AG08396 (cell line): Measurements from ENCODE around the gene RBMX2.
"Not testable (repeated sequence)": the region's sequence is repeated elsewhere in the genome, so short reads cannot be mapped to it uniquely, and the experiment has no call there.

Experiments
- DNase-seq: peaks from one replicate; pipeline ENCODE4 v3.0.0; 2012; ENCODE audit warnings: low spot score, mixed read lengths

The RBMX2 gene, protein sequence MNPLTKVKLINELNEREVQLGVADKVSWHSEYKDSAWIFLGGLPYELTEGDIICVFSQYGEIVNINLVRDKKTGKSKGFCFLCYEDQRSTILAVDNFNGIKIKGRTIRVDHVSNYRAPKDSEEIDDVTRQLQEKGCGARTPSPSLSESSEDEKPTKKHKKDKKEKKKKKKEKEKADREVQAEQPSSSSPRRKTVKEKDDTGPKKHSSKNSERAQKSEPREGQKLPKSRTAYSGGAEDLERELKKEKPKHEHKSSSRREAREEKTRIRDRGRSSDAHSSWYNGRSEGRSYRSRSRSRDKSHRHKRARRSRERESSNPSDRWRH

DNA sequence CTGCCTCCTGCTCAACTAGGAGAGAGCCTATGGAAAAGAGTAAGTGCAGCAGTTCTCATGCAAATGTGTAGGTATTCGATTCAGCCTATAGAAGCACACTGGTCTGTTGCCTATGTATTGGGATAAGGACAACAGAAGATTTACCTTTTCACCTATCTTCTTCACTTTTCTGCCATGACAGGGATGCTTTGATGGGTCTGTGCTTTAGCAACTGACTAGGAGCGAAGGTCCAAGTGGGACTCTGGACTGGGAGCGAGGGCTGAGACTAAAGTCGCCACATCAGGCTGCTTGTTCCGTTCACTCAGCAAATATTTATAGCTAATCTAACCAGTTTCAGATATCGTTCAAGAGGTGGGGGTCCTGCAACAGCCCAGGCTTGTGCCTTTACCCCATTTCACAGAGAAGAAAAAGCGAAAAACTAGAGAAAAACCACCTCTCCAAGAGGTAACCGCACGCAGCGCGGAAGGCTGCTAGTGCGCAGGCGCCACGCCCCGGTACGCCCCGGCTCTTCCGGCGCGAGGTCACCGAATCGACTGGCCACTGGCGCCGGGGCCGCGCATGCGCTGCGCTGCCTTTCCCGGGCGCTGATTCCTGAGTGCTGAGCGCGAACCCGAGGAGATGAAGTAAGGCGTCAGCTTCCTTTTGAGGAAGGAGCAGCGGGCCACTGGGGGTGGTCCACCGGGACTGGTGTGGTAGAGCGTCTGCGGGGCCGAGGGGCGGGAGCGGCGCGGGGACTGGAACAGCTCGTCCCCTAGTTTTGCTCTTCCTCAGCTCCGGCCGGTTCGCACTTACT is at the start of gene RBMX2:
RBMX2 (plus strand) TSS at position 573 of the 793 bp plus-strand sequence; CDS start at position 619, 46 bp downstream.
- peak; percentile 96 for DNase-seq

DNA sequence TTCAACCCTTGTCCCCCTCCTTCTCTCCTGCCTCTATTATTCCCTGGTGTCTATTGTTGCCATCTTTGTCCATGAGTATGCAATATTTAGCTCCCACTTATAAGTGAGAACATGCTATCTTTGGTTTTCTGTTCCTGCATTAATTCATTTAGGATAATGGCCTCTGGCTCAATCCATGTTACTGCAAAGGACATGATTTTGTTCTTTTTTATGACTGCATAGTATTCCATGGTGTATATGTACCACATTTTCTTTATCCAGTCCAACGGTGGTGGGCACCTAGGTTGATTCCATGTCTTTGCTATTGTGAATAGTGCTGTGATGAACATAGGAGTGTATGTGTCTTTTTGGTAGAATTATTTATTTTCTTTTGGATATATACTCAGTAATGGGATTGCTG is 49.7 kb upstream of the RBMX2 start:
- not testable (repeated sequence) for DNase-seq

DNA sequence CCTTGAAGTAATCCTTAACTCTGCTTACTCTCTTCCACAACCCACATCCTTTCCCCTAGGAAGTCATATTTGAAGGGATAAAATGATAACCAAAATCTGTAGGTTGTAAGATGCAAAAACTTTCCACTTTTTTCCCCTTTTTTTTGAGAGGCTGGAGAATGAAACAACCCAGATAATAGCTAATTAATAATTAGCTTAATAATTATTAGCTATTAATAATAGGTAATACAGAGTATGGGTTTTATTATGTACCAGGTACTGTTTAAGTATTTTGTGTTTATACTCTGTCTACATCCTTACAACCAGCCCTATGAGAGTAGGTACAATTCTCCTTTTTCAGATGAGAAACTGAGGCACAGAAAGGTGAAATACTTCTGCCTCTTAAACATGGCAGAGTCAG is 25.7 kb upstream of the RBMX2 start:
- no peak for DNase-seq

DNA sequence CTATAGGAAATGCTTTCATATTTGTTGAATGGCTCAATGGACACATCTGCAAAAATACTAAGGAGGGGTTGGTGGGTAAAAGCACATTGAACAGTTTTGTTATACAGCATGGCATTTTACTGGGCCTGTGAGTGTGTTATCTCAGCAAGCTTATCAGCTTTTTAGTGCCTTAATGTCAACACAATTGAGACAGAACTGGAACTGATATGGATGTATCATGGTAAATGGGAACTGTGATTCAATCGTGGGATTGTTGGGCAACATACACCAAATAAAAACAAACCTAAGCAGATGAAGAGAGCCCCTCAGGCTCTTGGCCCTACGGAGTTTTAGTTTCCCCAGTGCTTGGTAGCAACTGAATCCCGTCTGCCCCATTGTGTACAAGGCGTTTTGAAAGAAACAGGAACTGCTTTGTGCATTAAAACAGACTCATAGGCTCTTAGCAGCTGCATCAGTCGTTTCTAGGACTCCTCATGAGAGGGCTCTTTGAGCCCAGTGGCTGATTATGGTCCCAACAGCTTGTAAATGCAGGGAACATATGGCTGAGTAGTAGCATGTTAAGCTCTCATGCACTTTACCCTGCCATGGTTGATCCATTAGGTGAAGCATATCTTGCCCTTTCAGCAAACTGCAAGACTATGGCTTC is 23.6 kb upstream of the RBMX2 start:
- DNase-seq = no peak

DNA sequence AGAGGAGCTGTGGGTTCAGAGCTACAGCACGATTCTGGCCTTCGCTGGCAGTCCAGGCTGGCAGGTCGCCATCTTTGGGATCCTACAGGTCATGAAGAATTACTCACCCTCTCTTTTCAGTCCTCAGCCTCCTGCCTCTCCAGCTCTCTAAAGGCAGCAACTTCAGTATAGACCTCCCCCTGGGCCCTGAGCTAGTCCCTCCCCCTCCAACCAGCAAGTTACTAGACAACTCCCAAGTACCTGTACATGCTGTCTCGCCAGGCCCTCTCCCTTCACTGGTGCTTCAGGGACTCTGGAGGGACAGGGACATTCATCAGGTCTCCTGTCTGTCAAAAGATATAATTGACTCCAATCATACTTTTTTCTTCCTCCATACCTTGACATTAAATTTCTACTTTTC is 16.3 kb upstream of the RBMX2 start, which contains the start of gene GPR119:
GPR119 (minus strand) TSS at position 155 of the 400 bp plus-strand sequence. CDS start 227 bp downstream, outside the sequence.
- no peak for DNase-seq

DNA sequence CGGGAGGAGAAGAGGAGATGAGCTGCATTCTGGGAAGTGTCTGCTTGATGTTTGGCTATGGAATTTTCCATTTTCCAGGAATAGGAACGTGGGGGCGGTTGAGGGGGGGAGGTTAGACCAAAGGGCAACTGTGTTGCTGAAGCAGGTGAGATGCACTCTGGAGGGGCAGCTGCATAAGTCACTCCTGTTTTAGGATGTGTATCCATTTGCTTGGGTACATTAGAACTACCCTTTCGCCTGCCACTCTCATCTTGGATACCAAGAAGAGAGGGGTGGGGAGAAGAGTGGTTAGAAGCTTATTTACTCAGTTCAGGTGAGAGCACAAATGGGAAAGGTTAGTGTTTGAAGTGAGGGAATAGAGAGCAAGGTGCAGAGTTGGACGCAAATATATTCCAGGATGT is 15.4 kb upstream of the RBMX2 start:
- DNase-seq = no peak

DNA sequence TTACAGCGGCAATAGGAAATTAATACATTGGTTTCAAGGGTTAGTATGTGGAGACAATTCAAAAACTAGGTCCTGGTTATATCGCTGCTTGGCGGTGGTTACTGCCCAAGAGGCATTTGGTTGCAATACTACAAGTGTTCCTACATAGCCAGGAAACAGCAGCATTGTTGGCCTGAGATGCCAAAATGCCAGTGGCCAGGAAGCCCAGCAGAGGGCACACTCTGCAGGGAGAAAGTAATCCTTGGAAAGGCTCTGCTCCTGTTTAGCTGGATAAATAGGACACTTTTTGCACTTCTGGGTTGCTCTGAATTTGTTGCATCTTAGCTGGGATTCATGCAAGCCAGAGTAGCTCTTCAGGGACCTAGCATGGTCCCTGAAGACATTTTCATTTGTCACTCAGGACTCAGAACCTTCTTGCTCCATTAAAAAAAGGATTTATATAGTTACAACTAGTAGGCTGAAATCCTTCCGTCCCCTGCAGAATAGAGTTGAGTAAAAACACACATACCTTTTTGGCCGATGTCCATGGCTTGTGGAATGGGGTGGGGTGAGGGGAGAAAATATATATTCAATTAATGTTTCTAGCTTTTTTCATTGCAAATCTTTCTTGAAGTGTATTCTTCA is 8.2 kb upstream of the RBMX2 start:
- DNase-seq = peak; percentile 73

DNA sequence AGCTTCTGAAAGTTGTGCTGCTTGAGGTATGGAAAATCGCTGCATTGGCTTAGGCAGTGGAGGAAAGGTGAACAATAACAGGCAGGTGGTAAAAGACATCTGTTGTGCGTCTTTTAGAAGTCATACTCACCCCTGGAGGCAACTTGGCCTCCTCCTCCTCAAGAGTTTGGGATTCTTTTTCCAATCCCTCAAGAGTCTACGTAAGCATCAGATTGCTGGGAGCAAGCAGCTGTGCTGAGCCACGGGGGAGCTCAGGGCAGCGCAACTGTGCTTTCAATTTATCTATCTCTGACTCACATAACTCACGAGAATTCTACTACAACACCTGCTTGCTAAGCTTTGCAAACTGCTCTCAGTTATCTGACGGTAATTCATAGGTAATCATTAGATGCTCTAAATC is 6.4 kb upstream of the RBMX2 start:
- DNase-seq = no peak

DNA sequence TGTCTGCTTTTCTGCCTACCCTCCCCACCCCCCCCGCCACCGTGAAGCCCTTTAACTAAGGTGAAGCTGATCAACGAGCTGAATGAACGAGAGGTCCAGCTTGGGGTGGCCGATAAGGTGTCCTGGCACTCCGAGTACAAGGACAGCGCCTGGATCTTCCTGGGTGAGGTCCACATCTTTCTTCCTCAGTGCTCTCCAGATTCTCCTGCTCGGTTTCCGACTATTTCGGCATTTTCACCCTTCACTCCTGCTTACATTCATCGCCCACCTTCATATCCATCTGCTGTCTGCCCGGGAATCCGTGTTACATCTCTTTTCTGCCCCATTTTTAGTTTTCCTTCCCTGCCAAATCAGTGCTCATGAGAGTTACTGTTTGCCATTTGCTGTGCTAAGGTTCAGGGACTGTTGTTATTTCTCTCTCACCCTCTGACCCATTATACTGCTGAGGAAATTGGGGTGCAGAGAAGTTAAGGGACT is 459 bp downstream of the RBMX2 start:
- no peak for DNase-seq

DNA sequence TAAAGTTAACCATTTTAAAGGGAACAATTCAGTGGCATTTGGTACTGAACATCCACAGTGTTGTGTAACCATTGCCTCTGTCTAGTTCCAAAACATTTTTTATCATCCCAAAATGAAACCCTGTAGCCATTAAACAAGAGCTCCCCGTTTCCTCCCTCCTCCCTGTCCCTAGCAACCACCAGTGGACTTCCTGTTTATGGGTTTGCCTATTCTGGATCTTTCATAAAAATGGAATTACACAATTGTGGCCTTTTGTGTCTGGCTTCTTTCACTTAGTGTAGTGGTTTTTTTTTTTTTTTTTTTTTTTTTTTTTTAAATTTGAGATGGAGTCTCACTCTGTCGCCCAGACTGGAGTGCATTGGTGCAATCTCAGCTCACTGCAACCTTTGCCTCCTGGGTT is 11.6 kb downstream of the RBMX2 start:
- no peak for DNase-seq

DNA sequence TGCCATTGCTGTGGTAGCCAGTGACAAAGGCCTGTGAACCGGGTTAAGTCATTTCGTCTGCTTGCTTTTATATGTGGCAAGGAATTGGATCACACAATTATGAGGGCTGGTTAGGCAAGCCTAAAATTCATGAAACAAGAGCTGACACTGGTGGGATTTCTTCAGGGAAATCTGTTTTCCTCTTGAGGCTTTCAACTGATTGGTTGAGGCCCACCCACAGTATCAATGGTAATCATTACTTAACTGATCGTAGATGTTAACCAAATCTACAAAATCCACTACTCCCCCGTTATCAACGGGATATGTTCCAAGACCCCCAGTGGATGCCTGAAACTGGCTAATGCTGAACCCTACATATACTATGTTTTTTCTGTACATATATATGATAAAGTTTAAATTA is 13.0 kb downstream of the RBMX2 start:
- no peak for DNase-seq

DNA sequence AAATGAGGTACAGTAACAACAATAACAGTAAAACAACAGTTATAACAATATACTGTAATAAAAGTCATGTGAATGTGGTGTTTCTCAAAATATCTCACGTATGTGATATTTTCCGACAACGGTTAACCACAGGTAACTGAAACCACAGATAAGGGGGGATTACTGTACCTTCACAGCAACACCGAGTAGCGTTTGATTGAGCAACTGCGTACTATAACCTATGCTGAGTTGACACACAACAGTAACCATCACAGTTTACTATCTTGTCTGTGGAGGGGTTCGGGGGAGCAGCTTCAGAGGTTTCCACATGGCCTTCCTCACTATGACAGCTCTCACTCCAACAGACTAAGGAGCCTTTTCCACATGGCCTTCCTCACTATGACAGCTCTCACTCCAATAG is 13.4 kb downstream of the RBMX2 start:
- no peak for DNase-seq

DNA sequence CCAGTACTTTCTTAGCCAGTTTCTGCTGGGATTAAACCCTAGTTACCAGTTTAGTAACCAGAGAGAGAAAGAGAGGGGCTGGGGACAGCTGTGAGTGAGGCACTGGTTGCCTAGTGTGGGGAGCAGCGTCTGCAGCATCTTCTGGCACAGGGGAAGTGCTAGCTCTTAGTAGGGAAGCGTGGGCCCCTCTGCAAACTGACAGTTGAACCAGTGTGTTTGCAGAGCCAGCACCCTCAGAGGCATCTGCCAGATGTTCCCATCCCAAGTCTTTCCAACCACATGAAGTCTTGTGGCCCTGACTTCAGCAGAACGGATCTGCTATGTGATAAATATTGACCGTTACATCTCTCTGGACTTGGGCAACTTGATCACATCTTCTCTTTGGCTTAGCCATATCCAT is 15.0 kb downstream of the RBMX2 start:
- no peak for DNase-seq

DNA sequence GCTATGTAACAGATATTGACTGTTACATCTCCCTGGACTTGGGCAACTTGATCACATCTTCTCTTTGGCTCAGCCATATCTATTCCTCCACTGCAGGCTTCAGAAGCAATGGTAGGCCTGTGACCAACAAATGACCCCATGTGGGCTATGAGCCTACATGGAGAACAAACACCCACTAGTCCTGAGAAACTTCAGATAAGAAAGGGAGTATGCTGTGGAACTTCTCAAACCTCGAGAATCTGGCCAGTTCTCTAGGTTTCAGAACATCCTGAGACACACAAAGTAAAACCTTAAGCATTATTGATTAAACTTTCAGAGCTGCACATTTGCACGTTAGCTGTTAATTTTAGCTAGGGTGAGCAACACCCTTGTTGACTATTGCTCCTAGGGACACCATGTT is 16.3 kb downstream of the RBMX2 start:
- DNase-seq = no peak

DNA sequence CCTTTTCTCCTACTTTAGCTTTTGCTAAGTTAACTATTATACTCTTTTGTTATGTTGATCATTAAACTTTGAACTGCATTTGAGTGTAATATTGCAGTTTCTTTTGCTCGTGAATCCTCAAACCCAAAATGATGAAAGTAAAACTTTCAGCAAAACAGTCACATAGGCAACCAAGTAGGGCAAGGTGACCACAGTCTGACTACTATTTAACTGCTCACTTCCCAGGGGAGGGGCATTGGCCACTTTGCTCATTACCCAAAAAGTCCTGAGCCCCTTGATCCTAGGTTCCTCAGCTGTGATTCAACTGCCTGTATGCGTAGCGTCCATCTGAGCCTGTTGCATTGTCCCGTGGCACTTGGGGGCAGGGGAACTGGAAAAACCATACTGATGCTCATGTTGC is 17.0 kb downstream of the RBMX2 start:
- no peak for DNase-seq

DNA sequence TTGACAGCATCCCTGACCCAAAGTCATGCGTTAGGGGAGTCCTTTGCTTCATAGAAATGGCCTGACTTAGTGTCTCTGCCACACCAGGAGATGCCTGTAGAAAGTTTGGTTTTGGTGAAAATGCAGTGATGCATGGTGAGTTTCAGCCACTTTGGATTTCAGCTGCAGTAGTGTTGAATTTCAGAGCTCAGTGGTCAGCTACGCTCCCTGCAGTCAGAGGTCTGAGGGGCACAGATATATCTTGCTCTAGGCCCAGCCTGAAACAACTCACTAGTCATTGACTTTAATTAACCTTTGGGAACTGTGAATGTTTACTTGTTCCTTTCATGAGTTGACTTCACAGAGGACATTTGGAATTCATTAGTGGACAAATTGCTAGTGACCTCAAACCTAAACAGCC is 17.5 kb downstream of the RBMX2 start:
- no peak for DNase-seq

DNA sequence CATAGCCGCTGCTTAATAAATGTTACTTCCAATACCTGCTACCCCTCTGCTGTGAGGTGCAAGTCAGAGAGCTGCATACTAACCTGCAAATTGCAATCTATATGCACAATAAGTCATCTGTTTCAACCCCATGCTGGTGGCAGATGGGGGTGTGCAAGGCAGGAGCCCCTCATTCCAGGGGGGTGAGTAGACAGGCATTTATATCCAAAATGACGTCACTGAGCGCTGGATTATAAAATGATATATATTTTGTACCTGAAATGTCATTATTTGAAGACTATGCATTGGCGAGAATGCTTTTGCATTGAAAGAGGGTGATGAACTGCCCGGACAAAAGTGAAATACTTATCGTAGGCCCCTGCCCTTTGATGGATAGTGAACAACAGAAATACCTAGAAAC is 24.7 kb downstream of the RBMX2 start:
- DNase-seq = no peak

DNA sequence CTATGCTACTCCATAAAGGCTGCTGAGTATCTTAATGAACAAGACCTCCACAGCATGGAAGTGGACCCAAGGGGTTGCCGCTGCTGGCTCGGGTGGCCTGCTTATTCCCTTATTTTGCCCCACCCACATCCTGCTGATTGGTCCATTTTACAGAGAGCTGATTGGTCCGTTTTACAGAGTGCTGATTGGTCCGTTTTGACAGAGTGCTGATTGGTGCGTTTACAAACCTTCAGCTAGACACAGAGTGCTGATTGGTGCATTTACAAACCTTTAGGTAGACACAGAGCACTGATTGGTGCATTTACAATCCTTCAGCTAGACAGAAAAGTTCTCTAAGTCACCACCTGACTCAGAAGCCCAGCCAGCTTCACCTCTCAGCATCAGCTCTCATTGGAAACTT is 27.4 kb downstream of the RBMX2 start:
- DNase-seq = not testable (repeated sequence)

DNA sequence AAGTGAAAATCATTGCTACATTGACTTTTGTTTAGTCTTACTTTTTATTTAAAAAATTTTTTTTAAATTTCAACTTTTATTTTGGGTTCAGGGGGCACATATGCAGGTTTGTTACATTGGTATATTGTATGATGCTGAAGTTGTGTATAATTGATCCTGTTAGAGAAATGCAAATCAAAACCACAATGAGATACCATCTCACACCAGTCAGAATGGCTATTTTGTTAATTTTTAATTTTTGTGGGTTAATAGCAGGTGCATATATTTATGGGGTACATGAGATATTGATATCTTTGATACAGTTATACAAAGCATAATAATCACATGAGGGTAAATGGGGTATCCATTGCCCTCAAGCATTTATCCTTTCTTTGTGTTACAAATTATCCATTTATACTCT is 34.1 kb downstream of the RBMX2 start:
- DNase-seq = no peak

DNA sequence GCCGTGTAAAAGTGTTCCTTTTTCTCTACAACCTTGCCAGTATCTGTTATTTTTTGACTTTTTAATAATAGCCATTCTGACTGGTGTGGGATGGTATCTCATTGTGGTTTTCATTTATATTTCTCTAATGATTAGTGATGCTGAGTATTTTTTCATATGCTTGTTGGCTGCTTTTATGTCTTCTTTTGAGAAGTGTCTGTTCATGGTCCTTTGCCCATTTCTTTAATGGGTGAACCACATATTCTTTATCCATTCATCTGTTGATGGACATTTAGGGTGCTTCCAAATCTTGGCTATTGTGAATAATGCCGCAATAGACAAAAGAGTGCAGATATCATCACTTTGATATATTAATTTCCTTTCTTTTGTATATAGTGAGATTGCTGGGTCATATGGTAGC is 36.2 kb downstream of the RBMX2 start:
- not testable (repeated sequence) for DNase-seq

DNA sequence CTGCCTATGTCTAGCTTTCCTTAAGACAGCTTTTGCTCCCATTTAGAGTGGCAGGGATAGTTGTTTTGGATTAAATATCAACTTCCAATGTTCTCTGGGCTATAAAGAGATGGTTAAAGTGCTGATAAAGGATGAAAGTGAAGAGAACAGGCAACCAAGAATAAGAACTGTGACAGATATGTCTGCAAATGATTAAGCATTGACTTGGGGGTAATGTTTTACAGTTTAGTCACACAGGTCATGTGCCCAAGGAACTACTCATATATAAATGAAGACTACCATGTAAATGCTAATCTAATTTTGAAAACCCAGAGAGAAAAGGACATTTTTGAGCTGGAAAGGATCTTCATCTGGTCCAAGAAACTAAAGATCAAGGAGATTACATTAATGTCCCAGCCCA is 42.1 kb downstream of the RBMX2 start:
- no peak for DNase-seq

DNA sequence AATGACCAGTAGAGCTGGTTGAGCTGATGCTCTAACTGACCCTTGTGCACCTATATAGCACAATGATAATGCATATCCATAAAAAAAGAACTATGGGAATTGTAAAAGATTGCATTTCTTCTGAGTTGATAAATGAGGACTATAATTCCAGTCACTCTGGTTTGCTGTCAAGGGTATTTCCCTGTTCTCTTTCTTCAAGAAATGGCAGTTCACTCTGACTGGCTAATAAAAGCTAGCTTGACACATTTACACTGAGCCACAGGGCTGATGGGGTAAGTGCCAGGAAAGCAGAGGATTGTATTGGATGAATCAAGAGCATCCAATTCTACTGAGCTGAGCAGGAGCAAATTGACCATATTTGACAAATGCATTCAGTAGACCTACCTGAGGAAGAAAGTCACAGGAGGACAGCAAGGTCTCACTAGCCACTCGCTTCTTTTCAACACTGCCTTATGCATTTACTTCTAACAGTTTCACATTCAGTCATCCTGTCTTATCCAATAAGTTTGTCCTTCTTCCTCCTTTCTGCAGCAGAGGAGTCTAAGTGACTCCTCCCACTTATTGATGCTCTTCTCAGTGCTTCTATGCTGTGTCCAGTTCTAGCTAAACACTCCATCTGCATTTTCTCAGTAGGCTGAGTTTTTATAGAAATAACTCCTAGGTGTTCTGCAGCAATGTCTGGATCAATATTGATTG is 43.0 kb downstream of the RBMX2 start:
- no peak for DNase-seq
